ENCODE measurements around the gene YBEY.

Gene YBEY

GRCh38 chr21:46325073-46325912, 39.2 kb downstream of the YBEY start:
- DNase-seq (ENCODE audit: low read depth in 1 of 2, low spot score in 1 of 2) = peak; percentile 9 to 11

- DNase-seq (ENCODE audit: low read depth in 1 of 2, low spot score in 1 of 2) = no peak
Observed at GRCh38 chr21:46326110-46326703, 40.1 kb downstream of the YBEY start.

- no peak for DNase-seq (ENCODE audit: low read depth in 1 of 2, low spot score in 1 of 2)
Observed at GRCh38 chr21:46327711-46328110, 41.6 kb downstream of the YBEY start.

GRCh38 chr21:46328151-46328550, 42.0 kb downstream of the YBEY start:
- no peak for DNase-seq (ENCODE audit: low read depth in 1 of 2, low spot score in 1 of 2)

GRCh38 chr21:46329796-46330195, 43.7 kb downstream of the YBEY start:
- DNase-seq (ENCODE audit: low read depth in 1 of 2, low spot score in 1 of 2) = no peak

GRCh38 chr21:46334351-46335140, 48.4 kb downstream of the YBEY start:
- DNase-seq (ENCODE audit: low read depth in 1 of 2, low spot score in 1 of 2) = no peak

GRCh38 chr21:46336603-46337002, 50.5 kb downstream of the YBEY start:
- no peak for DNase-seq (ENCODE audit: low read depth in 1 of 2, low spot score in 1 of 2)

GRCh38 chr21:46340998-46341397, 54.9 kb downstream of the YBEY start:
- no peak for DNase-seq (ENCODE audit: low read depth in 1 of 2, low spot score in 1 of 2)

GRCh38 chr21:46344219-46344915, 58.2 kb downstream of the YBEY start:
- DNase-seq (ENCODE audit: low read depth in 1 of 2, low spot score in 1 of 2) = no peak

GRCh38 chr21:46345861-46346260, 59.7 kb downstream of the YBEY start:
- DNase-seq (ENCODE audit: low read depth in 1 of 2, low spot score in 1 of 2) = no peak

GRCh38 chr21:46346296-46347202, 60.4 kb downstream of the YBEY start:
- no peak for DNase-seq (ENCODE audit: low read depth in 1 of 2, low spot score in 1 of 2)

- no peak for DNase-seq (ENCODE audit: low read depth in 1 of 2, low spot score in 1 of 2)
Observed at GRCh38 chr21:46347203-46347550, 61.0 kb downstream of the YBEY start.
